Measurements from ENCODE around the gene GALK1.

Gene GALK1

DNA sequence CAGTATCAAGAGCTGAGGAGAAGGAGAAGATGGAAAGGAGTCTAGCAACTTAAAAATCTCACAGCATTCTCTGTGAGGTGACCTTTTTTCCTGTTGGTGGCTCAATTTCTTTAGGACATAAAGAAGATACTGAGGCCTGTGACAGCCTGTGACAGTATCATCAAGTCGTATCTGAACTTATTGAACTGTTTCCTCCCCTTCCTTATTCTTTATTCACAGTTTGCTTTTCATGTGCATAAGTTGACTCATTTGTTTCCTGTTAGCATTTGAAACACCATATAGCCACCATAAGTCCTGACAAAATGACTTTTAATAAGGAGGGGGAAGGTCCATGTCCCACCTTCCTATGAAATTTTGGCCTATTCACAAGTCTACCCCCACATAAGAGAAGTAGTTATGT, 28.5 kb upstream of the GALK1 start:
- Histone ChIP-seq H3K9ac (ENCODE audit: insufficient read length) (no peak overlapping the region), H3K4me3 (no peak overlapping the region), H3K36me3 (ENCODE audit: insufficient read depth, low read length) (peaks cover 67% of the 10 kb centered on the region), H3K27ac (no peak overlapping the region), H3K9me3 (ENCODE audit: low read depth, low read length) (no peaks in the 10 kb centered on the region)
- TF ChIP-seq EZH2 (IDR thresholded peaks at IDR 0.05) (no peak), FOXP2 (optimal IDR thresholded peaks at IDR 0.05; ENCODE audit: control extremely low read depth, extremely low read length, insufficient read depth) (no peak), POLR2AphosphoS5 (IDR thresholded peaks at IDR 0.05; ENCODE audit: borderline replicate concordance, low read depth, low read length) (no peak)
- DNase-seq (ENCODE audit: low read depth, low spot score) = no peak

- H3K36me3 ChIP-seq (ENCODE audit: insufficient read depth, low read length) = peaks cover 47% of the 10 kb centered on the region
- no peak for DNase-seq (ENCODE audit: low read depth, low spot score)
Measured at GRCh38 chr17:75791254-75791653, 26.3 kb upstream of the GALK1 start.

GRCh38 chr17:75785016-75785890, 20.3 kb upstream of the GALK1 start:
- Histone ChIP-seq H3K4me3 (peak overlapping the region; percentile 86), H3K36me3 (ENCODE audit: insufficient read depth, low read length) (peaks cover 2% of the 10 kb centered on the region; the same call in 1 of the 2 replicates), H3K9me3 (ENCODE audit: low read depth, low read length) (no peaks in the 10 kb centered on the region), H3K9ac (ENCODE audit: insufficient read length) (peak overlapping the region; percentile 100), H3K27ac (peak overlapping the region; percentile 97)
- no peak for TF ChIP-seq EZH2 (IDR thresholded peaks at IDR 0.05)
- no peak for TF ChIP-seq FOXP2 (optimal IDR thresholded peaks at IDR 0.05; ENCODE audit: control extremely low read depth, extremely low read length, insufficient read depth)
- TF ChIP-seq POLR2AphosphoS5 (IDR thresholded peaks at IDR 0.05; ENCODE audit: borderline replicate concordance, low read depth, low read length) = peak; percentile 73
- DNase-seq (ENCODE audit: low read depth, low spot score) = no peak

More at GRCh38 chr17:75791254-75791653, 26.3 kb upstream of the GALK1 start:
- H3K9ac ChIP-seq (ENCODE audit: insufficient read length) = no peak overlapping the region
- H3K27ac ChIP-seq = peak overlapping the region; percentile 37; the same call in 1 of the 2 replicates
- H3K4me3 ChIP-seq = no peak overlapping the region
- TF ChIP-seq POLR2AphosphoS5 (IDR thresholded peaks at IDR 0.05; ENCODE audit: borderline replicate concordance, low read depth, low read length) = no peak
- TF ChIP-seq EZH2 (IDR thresholded peaks at IDR 0.05) = no peak
- TF ChIP-seq FOXP2 (optimal IDR thresholded peaks at IDR 0.05; ENCODE audit: control extremely low read depth, extremely low read length, insufficient read depth) = no peak
- no peaks in the 10 kb centered on the region for H3K9me3 ChIP-seq (ENCODE audit: low read depth, low read length)

DNA sequence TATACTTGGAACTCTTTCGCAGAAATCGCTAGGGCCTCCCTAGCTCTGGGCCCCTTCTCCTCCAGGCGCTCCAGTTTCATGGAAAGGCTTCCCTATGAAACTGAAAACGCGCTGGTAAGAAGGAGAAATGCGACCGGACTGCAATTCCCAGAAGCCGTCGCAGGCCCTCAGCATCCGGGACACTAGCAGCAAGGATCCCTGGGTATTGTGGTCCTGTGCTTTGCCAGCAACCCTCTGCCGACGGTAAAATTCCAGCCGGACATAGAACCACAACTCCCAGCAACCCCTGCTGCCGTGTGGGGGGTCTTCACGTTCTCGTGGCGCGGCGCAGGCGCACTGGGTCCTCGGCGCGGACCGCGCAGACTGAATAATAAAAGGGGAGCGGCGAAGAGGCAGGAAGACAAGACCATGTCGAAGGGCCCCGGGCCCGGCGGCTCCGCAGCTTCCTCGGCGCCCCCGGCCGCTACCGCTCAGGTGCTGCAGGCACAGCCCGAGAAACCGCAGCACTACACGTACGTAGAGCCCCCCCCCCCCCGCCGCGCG, 19.6 kb upstream of the GALK1 start, which contains the start of gene UNK:
Gene UNK (plus strand): TSS at position 334 of the 543 bp plus-strand sequence. CDS start 75 bp downstream, at position 409.
- TF ChIP-seq POLR2AphosphoS5 (IDR thresholded peaks at IDR 0.05; ENCODE audit: borderline replicate concordance, low read depth, low read length) (peak; percentile 50; the same call in 1 of the 2 replicates), FOXP2 (optimal IDR thresholded peaks at IDR 0.05; ENCODE audit: control extremely low read depth, extremely low read length, insufficient read depth) (no peak)
- Histone ChIP-seq H3K4me3 (peak within 1 kb of the TSS; percentile 86), H3K27ac (peak within 1 kb of the TSS; percentile 97), H3K36me3 (ENCODE audit: insufficient read depth, low read length) (no peaks in the 10 kb centered on the region), H3K9me3 (ENCODE audit: low read depth, low read length) (no peaks in the 10 kb centered on the region), H3K9ac (ENCODE audit: insufficient read length) (peak within 1 kb of the TSS; percentile 100)
- peak; percentile 98 for DNase-seq (ENCODE audit: low read depth, low spot score)

DNA sequence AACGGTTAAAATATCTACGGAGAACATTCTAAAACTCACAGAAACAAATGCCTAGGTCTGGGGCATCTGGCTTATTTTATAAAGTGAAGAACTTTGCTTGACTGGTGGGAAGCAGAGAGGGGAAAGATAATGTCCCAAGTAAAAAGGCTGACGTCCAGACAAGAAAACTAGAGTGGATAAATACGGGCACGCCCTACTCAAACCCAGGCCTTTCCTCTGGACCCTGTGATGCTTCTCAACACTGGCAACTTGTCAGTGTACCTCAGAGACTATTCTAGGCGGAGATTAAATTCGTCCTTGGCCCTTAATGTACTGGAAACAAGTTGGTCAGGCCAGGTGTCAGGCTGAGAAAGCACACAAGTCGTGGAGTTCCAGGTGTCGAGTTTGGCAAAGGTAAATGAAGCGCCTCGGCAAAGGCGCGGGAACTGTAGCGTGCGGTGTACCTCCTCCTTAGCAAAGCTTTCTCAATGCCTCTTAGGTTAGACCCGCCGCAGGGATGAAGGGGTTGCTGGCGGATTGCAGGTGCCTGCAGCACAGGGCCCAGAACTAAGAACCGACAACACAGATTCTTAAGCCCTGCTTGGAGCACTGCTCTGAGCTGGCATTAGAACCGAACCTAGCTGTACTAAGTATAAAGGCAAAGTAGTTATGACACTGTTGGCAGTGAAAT, 18.9 kb upstream of the GALK1 start:
- Histone ChIP-seq H3K9me3 (ENCODE audit: low read depth, low read length) (no peaks in the 10 kb centered on the region), H3K4me3 (peak overlapping the region; percentile 86), H3K36me3 (ENCODE audit: insufficient read depth, low read length) (peaks cover 3% of the 10 kb centered on the region), H3K27ac (peak overlapping the region; percentile 76), H3K9ac (ENCODE audit: insufficient read length) (peak overlapping the region; percentile 100)
- DNase-seq (ENCODE audit: low read depth, low spot score) = no peak
- TF ChIP-seq EZH2 (IDR thresholded peaks at IDR 0.05) = no peak
- TF ChIP-seq POLR2AphosphoS5 (IDR thresholded peaks at IDR 0.05; ENCODE audit: borderline replicate concordance, low read depth, low read length) = no peak
- TF ChIP-seq FOXP2 (optimal IDR thresholded peaks at IDR 0.05; ENCODE audit: control extremely low read depth, extremely low read length, insufficient read depth) = no peak

DNA sequence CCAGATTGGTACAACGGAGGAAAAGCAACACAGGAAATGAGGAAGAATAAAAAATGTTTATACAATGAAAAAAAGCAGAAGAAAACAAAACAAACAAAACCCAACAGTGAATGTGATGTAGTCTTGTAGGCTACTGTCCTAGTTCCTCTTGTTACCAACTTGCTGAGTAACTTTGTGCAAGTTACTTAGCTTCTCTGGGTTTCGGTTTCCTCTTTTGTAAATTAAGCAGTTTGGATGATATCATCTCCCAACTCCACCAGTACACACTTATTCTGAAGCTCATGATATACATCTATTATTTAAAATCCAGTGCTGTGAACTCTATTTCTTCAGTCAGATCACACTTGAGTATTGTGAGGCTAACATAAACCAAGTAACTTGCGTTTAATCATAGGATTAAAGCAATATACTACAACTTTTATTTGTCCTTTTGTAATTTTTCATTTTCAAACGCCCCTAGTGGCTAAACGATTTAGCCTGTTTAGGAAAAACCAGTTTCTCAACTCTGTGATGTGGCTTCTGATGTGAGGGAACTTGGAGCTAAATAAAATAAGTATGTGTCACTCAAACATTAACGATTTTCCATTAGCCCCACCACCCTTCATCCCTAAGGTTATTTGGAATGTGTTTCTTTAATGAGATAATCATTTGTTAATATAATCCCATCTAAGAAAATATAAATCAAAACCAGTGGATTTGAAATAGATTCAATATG, 18.2 kb upstream of the GALK1 start:
- no peak for DNase-seq (ENCODE audit: low read depth, low spot score)
- no peak for TF ChIP-seq POLR2AphosphoS5 (IDR thresholded peaks at IDR 0.05; ENCODE audit: borderline replicate concordance, low read depth, low read length)
- TF ChIP-seq EZH2 (IDR thresholded peaks at IDR 0.05) = no peak
- no peak for TF ChIP-seq FOXP2 (optimal IDR thresholded peaks at IDR 0.05; ENCODE audit: control extremely low read depth, extremely low read length, insufficient read depth)
- peak overlapping the region; percentile 76 for H3K27ac ChIP-seq
- H3K36me3 ChIP-seq (ENCODE audit: insufficient read depth, low read length) = peaks cover 10% of the 10 kb centered on the region
- H3K9ac ChIP-seq (ENCODE audit: insufficient read length) = peak overlapping the region; percentile 100
- H3K9me3 ChIP-seq (ENCODE audit: low read depth, low read length) = no peaks in the 10 kb centered on the region; the same call in 1 of the 2 replicates
- H3K4me3 ChIP-seq = peak overlapping the region; percentile 86; the same call in 1 of the 2 replicates

GRCh38 chr17:75779987-75780889, 15.2 kb upstream of the GALK1 start:
- peak overlapping the region; percentile 79 for H3K27ac ChIP-seq
- no peak for DNase-seq (ENCODE audit: low read depth, low spot score)
- H3K9ac ChIP-seq (ENCODE audit: insufficient read length) = peak overlapping the region; percentile 27
- no peaks in the 10 kb centered on the region; the same call in 1 of the 2 replicates for H3K9me3 ChIP-seq (ENCODE audit: low read depth, low read length)
- peak overlapping the region; percentile 53 for H3K4me3 ChIP-seq
- H3K36me3 ChIP-seq (ENCODE audit: insufficient read depth, low read length) = peaks cover 33% of the 10 kb centered on the region
- TF ChIP-seq EZH2 (IDR thresholded peaks at IDR 0.05) = no peak
- TF ChIP-seq FOXP2 (optimal IDR thresholded peaks at IDR 0.05; ENCODE audit: control extremely low read depth, extremely low read length, insufficient read depth) = no peak
- TF ChIP-seq POLR2AphosphoS5 (IDR thresholded peaks at IDR 0.05; ENCODE audit: borderline replicate concordance, low read depth, low read length) = no peak

Measured in SK-N-MC (cell line).